Nephron (organoid): ENCODE results near the gene SYS1.

Experiments used
- H3K27ac Mint-ChIP-seq, 3 experiments: 2 replicates each; pipeline ENCODE4 v1.8.0; 2020; ENCODE audit warnings: mixed read lengths in 3 of 3, mild to moderate bottlenecking in 2 of 3, moderate library complexity in 1 of 3
- H3K27me3 Mint-ChIP-seq: 2 replicates; pipeline ENCODE4 v1.8.0; 2021; ENCODE audit warnings: low read depth, mild to moderate bottlenecking, moderate library complexity, mixed read lengths
- H3K36me3 Mint-ChIP-seq: 2 replicates; pipeline ENCODE4 v1.8.0; 2020; ENCODE audit warnings: low read depth, mixed read lengths
- H3K4me1 Mint-ChIP-seq: 2 replicates; pipeline ENCODE4 v1.8.0; 2020; ENCODE audit warnings: mixed read lengths
- H3K4me3 Mint-ChIP-seq, 3 experiments: 2 replicates each; pipeline ENCODE4 v1.8.0; 2020; ENCODE audit warnings: mild to moderate bottlenecking in 3 of 3, mixed read lengths in 3 of 3, moderate library complexity in 2 of 3
- H3K9me3 Mint-ChIP-seq: 2 replicates; pipeline ENCODE4 v1.8.0; 2020; ENCODE audit warnings: mixed read lengths
- CTCF ChIP-seq, 3 experiments: fragments of 200-600 bp; sonication (generic); IDR thresholded peaks; one replicate each; pipeline ENCODE4 v1.5.0; 2021; ENCODE audit warnings: antibody characterized with exemption in 3 of 3; ENCODE audit not compliant: unreplicated experiment in 3 of 3

Gene SYS1

DNA sequence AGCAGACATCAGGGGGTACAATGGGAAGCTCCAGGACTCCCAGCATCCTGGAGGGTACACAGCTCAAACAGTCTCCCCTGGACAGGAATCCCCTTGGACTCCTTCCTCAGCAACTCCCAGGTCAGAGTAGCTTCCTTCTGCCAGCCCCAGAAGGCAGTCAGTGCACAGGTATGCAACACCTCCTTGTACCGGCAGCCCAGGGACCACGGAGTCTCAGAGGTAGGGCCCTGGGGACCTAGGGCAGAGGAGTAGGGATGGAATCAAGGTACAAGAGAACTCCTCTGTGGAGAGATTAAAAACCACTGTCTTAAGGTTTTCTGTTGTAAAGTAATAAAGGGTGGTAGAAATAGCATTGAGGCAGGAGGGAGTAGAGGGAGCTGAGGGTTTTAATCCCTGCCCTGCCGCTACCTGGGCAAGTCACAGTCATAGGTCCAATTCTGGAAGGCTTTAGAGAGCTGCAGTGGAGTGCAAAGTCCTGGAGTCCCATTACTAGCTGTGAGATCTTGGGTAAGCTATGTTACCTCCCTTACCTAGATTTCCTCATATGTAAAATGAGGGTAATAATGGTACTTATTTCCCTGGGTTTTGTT lies 7.7 kb downstream of the SYS1 start:
- peaks cover 7% of the 10 kb centered on the region for H3K27me3 Mint-ChIP-seq
- TF ChIP-seq CTCF (IDR thresholded peaks at IDR 0.05; ENCODE audit: unreplicated experiment in 3 of 3) = no peak
- no peaks in the 10 kb centered on the region for H3K4me1 Mint-ChIP-seq
- peaks cover 34% of the 10 kb centered on the region for H3K36me3 Mint-ChIP-seq
- peak overlapping the region in 1 of 3 experiments; percentile 4 for H3K27ac Mint-ChIP-seq
- no peaks in the 10 kb centered on the region for H3K9me3 Mint-ChIP-seq
- H3K4me3 Mint-ChIP-seq = no peak overlapping the region

- Mint-ChIP-seq H3K9me3 (no peaks in the 10 kb centered on the region), H3K4me1 (peaks cover 4% of the 10 kb centered on the region), H3K27me3 (peaks cover 7% of the 10 kb centered on the region), H3K4me3 (peak overlapping the region; percentile 2 to 50 (median 19)), H3K36me3 (peaks cover 24% of the 10 kb centered on the region), H3K27ac (no peak overlapping the region)
- no peak for TF ChIP-seq CTCF (IDR thresholded peaks at IDR 0.05; ENCODE audit: unreplicated experiment in 3 of 3)
These were observed 9.3 kb downstream of the SYS1 start for GRCh38 chr20:45372241-45372640.

GRCh38 chr20:45372646-45373352 lies 9.8 kb downstream of the SYS1 start:
- H3K4me1 Mint-ChIP-seq = peaks cover 4% of the 10 kb centered on the region
- peaks cover 7% of the 10 kb centered on the region for H3K27me3 Mint-ChIP-seq
- H3K36me3 Mint-ChIP-seq = peaks cover 20% of the 10 kb centered on the region
- no peak for TF ChIP-seq CTCF (IDR thresholded peaks at IDR 0.05; ENCODE audit: unreplicated experiment in 3 of 3)
- peak overlapping the region; percentile 2 to 87 (median 76) for H3K4me3 Mint-ChIP-seq
- no peaks in the 10 kb centered on the region for H3K9me3 Mint-ChIP-seq
- no peak overlapping the region for H3K27ac Mint-ChIP-seq

DNA sequence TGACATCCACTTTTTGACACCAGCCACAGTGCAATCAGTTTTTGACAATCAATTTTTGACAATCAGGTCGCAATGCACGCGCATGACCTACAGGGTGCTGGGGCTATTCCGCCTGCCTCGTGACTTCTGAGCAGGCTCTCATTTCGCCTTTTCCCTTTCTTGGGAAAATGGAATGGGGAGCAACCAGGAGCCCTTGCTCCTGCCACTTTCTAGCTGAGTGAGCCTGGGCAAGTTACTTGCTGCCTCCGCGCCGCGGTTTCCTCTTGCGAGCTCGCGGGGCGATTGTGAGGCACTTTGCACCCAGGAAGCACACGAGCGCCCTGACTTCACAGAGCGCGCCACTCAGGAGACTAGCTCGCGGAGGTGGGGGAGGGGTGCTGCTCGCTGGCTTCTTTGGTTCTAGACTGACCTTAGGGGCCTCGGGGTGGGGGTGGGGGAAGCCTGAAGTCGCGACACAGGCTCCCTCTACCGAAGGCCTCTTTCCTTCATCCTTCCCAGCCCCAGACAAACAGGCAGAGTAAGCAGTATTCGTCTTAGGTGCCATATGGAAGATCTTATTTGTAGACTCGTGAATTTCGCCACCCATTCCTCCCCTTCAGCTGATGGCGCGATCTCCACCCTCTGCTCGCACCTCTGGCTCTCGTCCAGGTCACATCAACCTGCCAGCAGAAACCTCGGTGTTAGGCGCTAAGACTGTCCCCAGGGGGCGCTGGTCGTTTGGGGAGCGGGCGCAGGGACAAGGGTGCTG lies 10.6 kb downstream of the SYS1 start:
- TF ChIP-seq CTCF (IDR thresholded peaks at IDR 0.05; ENCODE audit: unreplicated experiment in 3 of 3) = peak; percentile 82 to 84 (median 82)
- Mint-ChIP-seq H3K27me3 (peaks cover 7% of the 10 kb centered on the region), H3K4me1 (peaks cover 4% of the 10 kb centered on the region), H3K27ac (peak overlapping the region; percentile 23 to 81 (median 79)), H3K9me3 (no peaks in the 10 kb centered on the region), H3K4me3 (peak overlapping the region; percentile 76 to 87 (median 83)), H3K36me3 (peaks cover 13% of the 10 kb centered on the region)

DNA sequence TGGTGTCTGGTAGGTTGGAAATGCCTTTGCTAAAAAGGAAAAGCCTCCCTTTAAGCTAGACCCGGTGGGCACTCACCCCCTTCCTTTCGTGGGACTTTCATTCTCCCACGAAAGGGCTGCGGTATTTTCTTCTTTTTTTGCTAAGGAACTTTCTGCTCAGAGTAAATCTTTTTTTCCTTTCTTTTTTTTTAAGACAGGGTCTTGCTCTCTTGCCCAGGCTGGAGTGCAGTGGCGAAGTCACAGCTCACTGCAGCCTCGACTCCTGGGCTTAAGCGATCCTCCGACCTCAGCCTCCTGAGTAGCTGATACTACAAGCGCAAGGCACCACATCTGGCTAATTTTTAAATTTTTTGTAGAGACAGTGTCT lies 11.1 kb downstream of the SYS1 start:
- H3K4me1 Mint-ChIP-seq = peaks cover 4% of the 10 kb centered on the region
- H3K27ac Mint-ChIP-seq = peak overlapping the region; percentile 23 to 81 (median 79)
- H3K9me3 Mint-ChIP-seq = no peaks in the 10 kb centered on the region
- H3K36me3 Mint-ChIP-seq = peaks cover 7% of the 10 kb centered on the region
- peak overlapping the region; percentile 76 to 87 (median 83) for H3K4me3 Mint-ChIP-seq
- H3K27me3 Mint-ChIP-seq = peaks cover 7% of the 10 kb centered on the region
- TF ChIP-seq CTCF (IDR thresholded peaks at IDR 0.05; ENCODE audit: unreplicated experiment in 3 of 3) = peak in 1 of 3 experiments; percentile 23
